CD14-positive monocyte (primary cell): ENCODE data around the gene ALG10. TPM values are rescaled to one million over a fixed set of nuclear protein-coding genes. Genes with fewer than 3 reads are reported as not detected.
"Not testable (repeated sequence)": the region's sequence is repeated elsewhere in the genome, so short reads cannot be mapped to it uniquely, and the experiment has no call there.

Source experiments
- DNase-seq, 3 donors: peaks; one replicate each; pipeline ENCODE4 v3.0.0-alpha.2; 2011 to 2022
- H2AFZ ChIP-seq: 2 replicates; pipeline ENCODE4 v1.6.0; 2012; ENCODE audit warnings: mild to moderate bottlenecking, low read depth, low read length, inconsistent platforms; ENCODE audit not compliant: insufficient read depth, poor library complexity, severe bottlenecking
- H3K27ac ChIP-seq, 2 donors: 1 replicate in 1 of 2; 2 replicates in 1 of 2; pipeline ENCODE4 v1.5.1; 2012 to 2013; ENCODE audit warnings: low read length in 2 of 2, control low read depth in 1 of 2, inconsistent platforms in 1 of 2, low read depth in 1 of 2, mild to moderate bottlenecking in 1 of 2
- H3K27me3 ChIP-seq, 2 donors: one replicate each; pipeline versions ENCODE4 v1.6.0 to v1.6.1; 2011 to 2013; ENCODE audit warnings: low read length in 2 of 2; ENCODE audit not compliant: control insufficient read depth in 2 of 2, insufficient read depth in 2 of 2
- H3K36me3 ChIP-seq, 2 donors: replicated peaks in 1 of 2; 1 replicate in 1 of 2; 2 replicates in 1 of 2; pipeline versions ENCODE4 v1.5.1 to v1.6.1; 2012 to 2013; ENCODE audit warnings: low read length in 2 of 2, control low read depth in 1 of 2, inconsistent platforms in 1 of 2, mild to moderate bottlenecking in 1 of 2; ENCODE audit not compliant: insufficient read depth in 2 of 2, control insufficient read depth in 1 of 2
- H3K4me1 ChIP-seq, 2 donors: 1 replicate in 1 of 2; 2 replicates in 1 of 2; pipeline versions ENCODE4 v1.5.1 to v1.6.1; 2012 to 2013; ENCODE audit warnings: low read length in 2 of 2, control low read depth in 1 of 2, inconsistent platforms in 1 of 2, mild to moderate bottlenecking in 1 of 2, moderate library complexity in 1 of 2; ENCODE audit not compliant: insufficient read depth in 2 of 2, control insufficient read depth in 1 of 2
- H3K4me2 ChIP-seq: replicated peaks from 2 replicates; pipeline ENCODE3; 2012; ENCODE audit warnings: low read length, moderate library complexity, mild to moderate bottlenecking; ENCODE audit not compliant: poor library complexity, severe bottlenecking; ENCODE audit errors: extremely low read depth
- H3K4me3 ChIP-seq, 3 experiments: fragments of 200-600 bp in 1 of 3; sonication (generic) in 1 of 3; replicated peaks in 1 of 3; 1 replicate in 2 of 3; 2 replicates in 1 of 3; pipeline ENCODE4 v1.5.1; 2011 to 2013; ENCODE audit warnings: low read length in 3 of 3, mild to moderate bottlenecking in 3 of 3, control low read depth in 2 of 3, low read depth in 2 of 3, inconsistent platforms in 1 of 3, moderate library complexity in 1 of 3
- H3K79me2 ChIP-seq: 2 replicates; pipeline ENCODE4 v1.6.0; 2012; ENCODE audit warnings: mild to moderate bottlenecking, control low read depth, inconsistent platforms, low read length, moderate library complexity; ENCODE audit not compliant: insufficient read depth
- H3K9ac ChIP-seq: 2 replicates; pipeline ENCODE4 v1.6.0; 2017; ENCODE audit warnings: low read length, mild to moderate bottlenecking; ENCODE audit not compliant: insufficient read depth, poor library complexity, severe bottlenecking
- H3K9me3 ChIP-seq, 2 donors: replicated peaks in 1 of 2; 1 replicate in 1 of 2; 2 replicates in 1 of 2; pipeline versions ENCODE4 v1.5.1 to v1.6.1; 2012 to 2013; ENCODE audit warnings: low read length in 2 of 2, control low read depth in 1 of 2; ENCODE audit not compliant: control insufficient read depth in 1 of 2, insufficient read depth in 1 of 2
- H4K20me1 ChIP-seq: 2 replicates; pipeline ENCODE4 v1.6.0; 2012; ENCODE audit warnings: mild to moderate bottlenecking, low read length, control low read depth, moderate library complexity; ENCODE audit not compliant: insufficient read depth
- H3K27ac Mint-ChIP-seq, 7 donors: one replicate each; pipeline ENCODE4 v1.8.0; 2020; ENCODE audit warnings: mild to moderate bottlenecking in 7 of 7, mixed read lengths in 7 of 7, moderate library complexity in 6 of 7, inconsistent platforms in 2 of 7
- H3K27me3 Mint-ChIP-seq, 3 donors: one replicate each; pipeline ENCODE4 v1.8.0; 2021 to 2022; ENCODE audit warnings: low read depth in 3 of 3, mild to moderate bottlenecking in 3 of 3, mixed read lengths in 3 of 3, moderate library complexity in 3 of 3, inconsistent platforms in 1 of 3
- H3K36me3 Mint-ChIP-seq, 2 donors: one replicate each; pipeline ENCODE4 v1.8.0; 2020; ENCODE audit warnings: mixed read lengths in 2 of 2, inconsistent platforms in 1 of 2, mild to moderate bottlenecking in 1 of 2
- H3K4me1 Mint-ChIP-seq: one replicate; pipeline ENCODE4 v1.8.0; 2020; ENCODE audit warnings: mild to moderate bottlenecking, mixed read lengths
- H3K4me3 Mint-ChIP-seq, 2 donors: one replicate each; pipeline ENCODE4 v1.8.0; 2020; ENCODE audit warnings: mild to moderate bottlenecking in 2 of 2, mixed read lengths in 2 of 2, moderate library complexity in 1 of 2
- H3K9me3 Mint-ChIP-seq, 7 donors: one replicate each; pipeline ENCODE4 v1.8.0; 2020 to 2022; ENCODE audit warnings: mixed read lengths in 7 of 7, mild to moderate bottlenecking in 6 of 7, moderate library complexity in 6 of 7, inconsistent platforms in 2 of 7
- CTCF ChIP-seq: fragments of 200-600 bp; IDR thresholded peaks from one replicate; pipeline ENCODE4 v1.8.0; 2022; ENCODE audit warnings: antibody characterized with exemption, mild to moderate bottlenecking
- WGBS: methylation state at CpG from one replicate; pipeline ENCODE4 v1.1.5; 2013; ENCODE audit warnings: missing lambda C conversion rate; ENCODE audit not compliant: insufficient coverage; 5-methylcytosine and 5-hydroxymethylcytosine counted together
- intact Hi-C, 2 donors: fragments of 100-400 bp; cut with micrococcal nuclease; formaldehyde crosslinking; loops; one replicate each; pipeline versions ENCODE4 v1.15.0 to v1.15.1; 2023
- polyA plus RNA-seq, 3 donors: library from polyadenylated mRNA; depleted of rRNA in 1 of 3; unstranded in 2 of 3; stranded (reverse) in 1 of 3; fragments of 300-500 nt in 2 of 3; fragments of >200 nt in 1 of 3; fragmentation: Illumina TruSeq in 2 of 3; gene quantifications; 1 replicate in 2 of 3; 2 replicates in 1 of 3; pipeline ENCODE4 v1.2.3, GENCODE V29; 2012 to 2021

The ALG10 gene
- polyA plus RNA-seq, 3 donors = 1.5 to 2.0 (median 1.6) TPM

GRCh38 chr12:33988913-33989312 lies 33.4 kb upstream of the ALG10 start:
- H3K9ac ChIP-seq = no peak overlapping the region
- H3K4me1 ChIP-seq = no peaks in the 10 kb centered on the region
- H3K36me3 Mint-ChIP-seq = no peaks in the 10 kb centered on the region
- H3K27me3 ChIP-seq = no peaks in the 10 kb centered on the region
- intact Hi-C loops = no loop called here
- no peak overlapping the region for H3K4me2 ChIP-seq
- no peak overlapping the region for H3K27ac Mint-ChIP-seq
- TF ChIP-seq CTCF = no peak
- H3K4me1 Mint-ChIP-seq = no peaks in the 10 kb centered on the region
- no peaks in the 10 kb centered on the region for H3K79me2 ChIP-seq
- H3K27ac ChIP-seq = no peak overlapping the region
- no peaks in the 10 kb centered on the region for H3K9me3 ChIP-seq
- WGBS = no CpG with 5 or more reads among the region's 3 CpGs
- H3K27me3 Mint-ChIP-seq = no peaks in the 10 kb centered on the region
- H3K9me3 Mint-ChIP-seq = peaks cover 0 to 3% (median 0%) of the 10 kb centered on the region in 7 donors
- H3K36me3 ChIP-seq = no peaks in the 10 kb centered on the region
- no peak for DNase-seq
- no peaks in the 10 kb centered on the region for H4K20me1 ChIP-seq
- no peak overlapping the region for H2AFZ ChIP-seq
- H3K4me3 Mint-ChIP-seq = no peak overlapping the region
- no peak overlapping the region for H3K4me3 ChIP-seq

GRCh38 chr12:33994857-33995808 lies 27.2 kb upstream of the ALG10 start:
- no peak for DNase-seq
- Mint-ChIP-seq H3K4me3 (no peak overlapping the region), H3K36me3 (no peaks in the 10 kb centered on the region), H3K27ac (no peak overlapping the region), H3K9me3 (peaks cover 0 to 5% (median 0%) of the 10 kb centered on the region in 7 donors), H3K4me1 (no peaks in the 10 kb centered on the region), H3K27me3 (peaks cover 0 to 2% (median 0%) of the 10 kb centered on the region in 3 donors)
- intact Hi-C loops = no loop called here
- Histone ChIP-seq H3K36me3 (no peaks in the 10 kb centered on the region), H3K4me2 (no peak overlapping the region), H4K20me1 (no peaks in the 10 kb centered on the region), H3K9ac (no peak overlapping the region), H3K9me3 (peaks cover 0 to under 1% of the 10 kb centered on the region in 2 donors), H3K4me3 (no peak overlapping the region), H3K79me2 (no peaks in the 10 kb centered on the region), H3K27ac (no peak overlapping the region), H2AFZ (no peak overlapping the region), H3K4me1 (no peaks in the 10 kb centered on the region), H3K27me3 (no peaks in the 10 kb centered on the region)
- no CpG with 5 or more reads among the region's 4 CpGs for WGBS
- TF ChIP-seq CTCF = no peak

GRCh38 chr12:34008835-34009234 lies 13.5 kb upstream of the ALG10 start:
- peaks cover 2 to 11% (median 7%) of the 10 kb centered on the region in 3 donors for H3K27me3 Mint-ChIP-seq
- H3K9me3 ChIP-seq, H3K4me3 Mint-ChIP-seq, H3K27ac ChIP-seq, H3K4me3 ChIP-seq, H3K4me1 Mint-ChIP-seq, H4K20me1 ChIP-seq, H3K36me3 ChIP-seq, H3K9me3 Mint-ChIP-seq, H3K4me1 ChIP-seq, H3K27me3 ChIP-seq, H3K36me3 Mint-ChIP-seq, H3K4me2 ChIP-seq, H2AFZ ChIP-seq, H3K27ac Mint-ChIP-seq, H3K79me2 ChIP-seq, intact Hi-C loops, H3K9ac ChIP-seq, DNase-seq: not testable (repeated sequence)
